Sciatic nerve (tissue), 2 donors: ENCODE measurements around the gene AGO1. TPM values are rescaled to one million over a fixed set of nuclear protein-coding genes. Genes with fewer than 3 reads are reported as not detected.
"Not testable (repeated sequence)": the region's sequence is repeated elsewhere in the genome, so short reads cannot be mapped to it uniquely, and the experiment has no call there.

Source experiments
- ATAC-seq: fragments of 200-7000 bp; cut with Tn5 transposase; one replicate; pipeline ENCODE4 v1.9.1; 2020; ENCODE audit warnings: mild to moderate bottlenecking, moderate library complexity
- DNase-seq: peaks from one replicate; pipeline ENCODE4 v3.0.0-alpha.2; 2020; ENCODE audit warnings: low spot score
- intact Hi-C: fragments of 100-400 bp; cut with DNase I; formaldehyde crosslinking; loops from one replicate; pipeline ENCODE4 v1.14.2; 2022
- total RNA-seq: library from RNA; stranded (reverse); fragmentation: NEBNext Ultra II Directional; extraction: Animal tissue kit (Norgen Biotek cat#: 25700); gene quantifications from one replicate; pipeline ENCODE4 v1.2.1, GENCODE V29; 2021
- donor health status: DM: no; HTN: no; CAD: no.
- donor health status: DM: no; HTN: no; CAD: no.

Gene AGO1
- total RNA-seq, 1 donor from 2014 or later: 30.3 TPM

- no peak for DNase-seq
- ATAC-seq: no peak
- intact Hi-C loops: no loop called here
Observed at GRCh38 chr1:35947547-35947946, 64.5 kb downstream of the AGO1 start.

- DNase-seq: no peak
- ATAC-seq: no peak
- intact Hi-C loops: no loop called here
Observed at GRCh38 chr1:35958558-35958957, 75.5 kb downstream of the AGO1 start.

GRCh38 chr1:35959304-35959703, 76.3 kb downstream of the AGO1 start:
- DNase-seq (no peak), ATAC-seq (no peak)
- intact Hi-C loops: no loop called here

- intact Hi-C loops: no loop called here
- ATAC-seq: no peak
- no peak for DNase-seq
Observed at GRCh38 chr1:35962952-35963351, 79.9 kb downstream of the AGO1 start.

- ATAC-seq, intact Hi-C loops, DNase-seq: not testable (repeated sequence)
Observed at GRCh38 chr1:35964277-35964676, 81.3 kb downstream of the AGO1 start.

DNA sequence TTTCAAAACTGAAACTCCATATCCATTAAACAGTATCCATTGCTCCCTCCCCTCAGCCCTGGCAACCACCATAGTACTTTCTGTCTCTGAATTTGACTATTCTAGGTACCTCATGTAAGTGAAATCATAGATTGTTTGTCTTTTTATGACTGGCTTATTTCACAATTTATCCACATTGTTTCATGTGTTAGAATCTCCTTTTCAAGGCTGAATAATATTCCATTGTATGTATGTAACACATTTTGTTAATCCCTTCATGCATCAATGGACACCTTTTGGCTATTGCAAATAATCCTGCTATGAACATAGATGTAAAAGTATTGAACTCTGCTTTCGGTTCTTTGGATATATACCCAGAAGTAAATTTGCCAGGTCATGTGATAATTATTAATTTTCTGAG, 85.4 kb downstream of the AGO1 start:
- DNase-seq: no peak
- intact Hi-C loops: no loop called here
- ATAC-seq: no peak

DNA sequence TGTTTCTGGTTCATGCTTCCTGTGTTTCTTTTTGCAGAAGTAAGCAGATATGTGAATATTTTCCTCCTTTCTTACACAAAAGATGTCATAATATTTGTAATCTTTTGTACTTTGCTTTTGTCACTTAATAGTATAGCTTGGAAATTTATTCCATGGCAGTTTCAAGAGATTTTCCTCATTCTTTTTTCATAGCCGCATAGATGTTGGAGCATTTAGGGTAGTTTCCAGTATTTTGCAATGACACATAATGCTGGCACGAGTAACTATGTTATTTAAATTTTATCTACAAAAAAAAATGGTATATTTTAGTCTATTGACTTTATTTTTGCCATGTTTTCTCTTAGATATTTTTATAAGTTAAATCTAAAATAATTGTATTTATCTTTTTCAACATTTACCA, 88.6 kb downstream of the AGO1 start:
- ATAC-seq (no peak), DNase-seq (no peak)
- intact Hi-C loops: no loop called here

DNA sequence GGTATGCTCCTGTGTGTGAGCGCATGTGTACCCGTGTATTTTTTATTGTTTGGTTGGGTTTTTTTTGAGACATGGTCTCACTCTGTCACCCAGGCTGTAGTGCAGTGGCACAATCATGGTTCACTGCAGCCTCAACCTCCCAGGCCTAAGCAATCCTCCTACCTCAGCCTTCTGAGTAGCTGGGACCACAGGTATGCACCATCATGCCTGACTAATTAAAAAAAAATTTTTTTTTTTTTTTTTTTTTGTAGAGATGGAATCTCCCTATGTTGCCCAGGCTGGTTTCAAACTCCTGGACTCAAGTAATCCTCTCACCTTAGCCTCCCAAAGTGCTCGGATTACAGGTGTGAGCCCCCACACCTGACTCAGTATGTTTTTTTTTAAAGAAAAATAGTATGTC, 89.6 kb downstream of the AGO1 start:
- intact Hi-C loops, DNase-seq, ATAC-seq: not testable (repeated sequence)

- DNase-seq (no peak), ATAC-seq (no peak)
- intact Hi-C loops: no loop called here
Observed at GRCh38 chr1:35980090-35980489, 97.1 kb downstream of the AGO1 start.

Other genes with a start within 250 kb of the AGO1 start
- 36.5 TPM for gene PSMB2, start 241.7 kb upstream of the AGO1 start, total RNA-seq
- 20.7 TPM for gene C1orf216, start 164.3 kb upstream of the AGO1 start, total RNA-seq
- gene CLSPN, start 113.2 kb upstream of the AGO1 start, total RNA-seq: 0.40 TPM
- 24.9 TPM for gene AGO4, start 75.2 kb upstream of the AGO1 start, total RNA-seq
- gene AGO3, start 47.9 kb downstream of the AGO1 start, total RNA-seq: 55.1 TPM
- 0.98 TPM for gene TEKT2, start 200.9 kb downstream of the AGO1 start, total RNA-seq
- 25.0 TPM for gene ADPRS, start 205.7 kb downstream of the AGO1 start, total RNA-seq
- gene COL8A2, start 242.0 kb downstream of the AGO1 start, total RNA-seq: 47.3 TPM